LNCAP (cell line): ENCODE results near the gene OPALIN.
A peak's percentile ranks its signal among the peaks of the same experiment; 100 is the strongest.

Experiments used
- CTCF ChIP-seq: fragments of 450-650 bp; IDR thresholded peaks from 2 replicates; pipeline ENCODE4 v1.5.1; 2017; ENCODE audit warnings: mild to moderate bottlenecking

Gene OPALIN

GRCh38 chr10:96345222-96345621 lies 13.6 kb downstream of the OPALIN start:
- TF ChIP-seq CTCF: no peak

GRCh38 chr10:96344178-96344577 lies 14.6 kb downstream of the OPALIN start:
- TF ChIP-seq CTCF: no peak

GRCh38 chr10:96342402-96342801 lies 16.4 kb downstream of the OPALIN start:
- no peak for TF ChIP-seq CTCF

- TF ChIP-seq CTCF: no peak
These were observed 17.3 kb downstream of the OPALIN start for GRCh38 chr10:96341219-96342182.

DNA sequence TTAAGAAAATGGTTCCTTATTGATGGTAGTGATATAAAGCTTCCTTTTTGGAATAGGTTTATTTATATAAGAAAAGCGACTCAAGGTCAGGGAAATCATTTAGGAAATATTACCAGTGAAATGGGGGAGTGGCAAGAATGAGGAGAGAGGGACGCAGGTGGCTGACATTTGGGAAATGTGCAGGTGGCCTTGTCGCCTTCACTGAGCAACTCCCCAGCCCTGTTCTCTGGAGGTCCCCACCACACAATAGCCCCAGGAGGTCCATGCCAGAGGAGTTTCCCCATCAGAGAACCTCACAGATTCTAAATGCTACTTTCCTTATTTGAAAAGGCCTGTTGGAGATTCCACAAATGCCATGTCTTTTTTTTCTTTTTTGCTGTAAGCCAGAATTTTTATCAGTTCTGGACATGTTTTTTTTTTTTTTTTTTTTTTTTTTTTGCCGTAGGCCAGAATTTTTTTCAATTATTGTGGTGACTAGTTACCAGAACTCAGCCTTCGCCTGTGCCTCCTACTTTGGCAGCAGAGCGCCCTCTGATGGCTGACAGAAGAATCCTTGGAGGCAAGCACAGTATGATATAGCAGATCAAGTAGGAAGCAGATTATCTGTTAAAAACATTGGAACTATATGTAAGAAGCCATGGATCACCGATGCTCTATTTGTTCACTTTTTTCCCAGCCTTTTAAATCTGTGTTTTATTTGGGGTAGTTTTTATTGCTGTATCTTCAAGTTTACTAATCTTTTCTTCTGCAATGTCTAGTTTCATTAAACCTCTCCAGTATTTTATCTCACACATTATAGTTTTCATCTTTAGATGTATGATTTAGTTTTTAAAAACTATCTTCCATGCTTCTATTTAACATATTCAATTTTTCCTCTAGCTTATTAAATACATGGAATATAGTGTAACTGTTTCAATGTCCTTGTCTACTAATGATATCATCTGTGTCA lies 18.6 kb downstream of the OPALIN start:
- TF ChIP-seq CTCF: peak; percentile 83

DNA sequence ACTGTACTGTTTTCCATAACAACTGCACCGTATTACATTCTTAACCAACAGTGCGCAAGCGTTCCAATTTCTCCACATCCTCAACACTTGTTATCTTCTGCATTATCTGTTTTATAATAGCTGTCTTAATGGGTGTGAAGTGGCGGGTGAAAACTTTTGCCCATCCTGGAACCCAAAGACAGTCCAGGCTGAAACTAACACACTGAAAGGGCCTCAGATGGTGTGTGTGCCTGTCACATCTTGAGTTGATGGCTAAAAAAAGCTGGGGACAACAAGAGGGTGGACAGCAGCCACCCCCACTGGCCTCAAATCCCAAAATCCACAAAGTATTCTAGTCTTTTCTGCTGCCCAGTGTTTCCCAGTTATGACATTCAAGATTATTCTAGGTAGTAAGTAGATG lies 19.4 kb downstream of the OPALIN start:
- no peak for TF ChIP-seq CTCF

DNA sequence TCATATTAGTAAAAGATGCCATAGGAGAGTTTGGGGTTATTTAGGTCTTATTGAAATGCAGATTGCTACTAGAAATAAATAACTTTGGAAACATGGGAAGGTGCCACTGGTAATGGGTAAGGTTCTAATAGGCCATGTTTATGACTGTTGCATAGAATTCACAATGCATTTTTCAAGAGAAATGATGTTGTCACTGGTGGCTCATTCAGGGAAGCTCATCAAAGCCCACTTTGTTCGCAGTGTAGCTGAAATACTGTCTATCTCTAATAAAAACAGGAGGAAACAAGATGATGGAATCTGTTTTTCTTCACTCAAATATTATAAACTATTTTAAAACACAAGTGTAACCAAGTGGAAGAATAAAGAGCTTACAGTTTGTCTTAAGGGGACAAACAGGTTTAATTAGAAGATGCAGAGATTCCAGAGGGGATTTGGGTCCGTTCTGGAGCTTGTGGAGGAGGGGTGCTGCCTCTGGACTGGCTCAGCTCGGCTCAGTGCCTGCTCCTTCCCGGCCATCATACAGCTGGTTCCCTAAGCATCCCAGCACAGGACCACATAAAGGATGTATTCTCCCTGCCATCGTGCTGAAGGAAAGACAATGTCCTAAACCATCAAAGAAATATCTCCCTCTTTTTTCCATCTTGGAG lies 20.4 kb downstream of the OPALIN start:
- TF ChIP-seq CTCF: no peak
